Smooth muscle cell (in vitro differentiated cells): Measurements from ENCODE around the gene ZNHIT2. TPM values are rescaled to one million over a fixed set of nuclear protein-coding genes. Genes with fewer than 3 reads are reported as not detected.

Experiments
- DNase-seq: peaks from one replicate; lab custom pipeline; 2025; ENCODE audit not compliant: unreplicated experiment; lab: John Stamatoyannopoulos, UW
- H2AFZ ChIP-seq: fragments of 200-600 bp; sonication (generic); 2 replicates; pipeline ENCODE4 v1.6.0; 2016; ENCODE audit warnings: antibody characterized with exemption, low read depth, mild to moderate bottlenecking
- H3F3A ChIP-seq: fragments of 200-600 bp; sonication (generic); 2 replicates; pipeline ENCODE4 v1.6.0; 2017; ENCODE audit warnings: antibody characterized with exemption, low read depth
- H3K27ac ChIP-seq: fragments of 200-600 bp; sonication (generic); 2 replicates; pipeline ENCODE4 v1.5.1; 2016; ENCODE audit warnings: low read depth, mild to moderate bottlenecking
- H3K27me3 ChIP-seq: fragments of 200-600 bp; sonication (generic); 2 replicates; pipeline ENCODE4 v1.6.1; 2016; ENCODE audit warnings: low read depth, mild to moderate bottlenecking
- H3K36me3 ChIP-seq: fragments of 200-600 bp; sonication (generic); 2 replicates; pipeline ENCODE4 v1.5.1; 2016; ENCODE audit warnings: low read depth
- H3K4me1 ChIP-seq: fragments of 200-600 bp; sonication (generic); 2 replicates; pipeline ENCODE4 v1.5.1; 2016; ENCODE audit warnings: low read depth
- H3K4me2 ChIP-seq: fragments of 200-600 bp; sonication (generic); 2 replicates; pipeline ENCODE4 v1.6.0; 2016; ENCODE audit warnings: mild to moderate bottlenecking
- H3K4me3 ChIP-seq: fragments of 200-600 bp; sonication (generic); 2 replicates; pipeline ENCODE4 v1.5.1; 2016; ENCODE audit warnings: mild to moderate bottlenecking
- H3K79me2 ChIP-seq: fragments of 200-600 bp; sonication (generic); 2 replicates; pipeline ENCODE4 v1.6.0; 2016; ENCODE audit warnings: low read depth, mild to moderate bottlenecking
- H3K9ac ChIP-seq: fragments of 200-600 bp; sonication (generic); 2 replicates; pipeline ENCODE4 v1.6.0; 2016; ENCODE audit warnings: low read depth
- H3K9me3 ChIP-seq: fragments of 200-600 bp; sonication (generic); replicated peaks from 2 replicates; pipeline ENCODE4 v1.5.1; 2016; ENCODE audit warnings: low read depth
- H4K20me1 ChIP-seq: fragments of 200-600 bp; sonication (generic); 2 replicates; pipeline ENCODE4 v1.6.0; 2016; ENCODE audit warnings: low read depth
- CTCF ChIP-seq: fragments of 200-600 bp; sonication (generic); IDR thresholded peaks from 2 replicates; pipeline ENCODE4 v1.5.1; 2017; ENCODE audit warnings: borderline replicate concordance, mild to moderate bottlenecking, antibody characterized with exemption; ENCODE audit not compliant: insufficient read depth, poor library complexity, severe bottlenecking
- WGBS: methylation state at CpG from one replicate; pipeline ENCODE4 v1.1.7; 2016; ENCODE audit warnings: low lambda C conversion rate; 5-methylcytosine and 5-hydroxymethylcytosine counted together
- polyA plus RNA-seq: library from polyadenylated mRNA; unstranded; fragments of >200 nt; fragmentation: Nextera tagmentation; extraction: Ambion mirVana; gene quantifications from 2 replicates; pipeline ENCODE4 v1.2.1, GENCODE V29; 2016
- total RNA-seq: library from RNA; depleted of rRNA; stranded (reverse); fragments of >200 nt; gene quantifications from 2 replicates; pipeline ENCODE4 v1.2.3, GENCODE V29; 2014

ZNHIT2 gene
- total and polyA plus RNA-seq, 2 experiments from 2014 or later = 9.1 to 14.5 TPM

GRCh38 chr11:65156926-65157325 is 39.4 kb upstream of the ZNHIT2 start:
- H3K27ac ChIP-seq = no peak overlapping the region
- H3K79me2 ChIP-seq = no peaks in the 10 kb centered on the region
- 96% methylated on average over 3 of the region's 3 CpGs for WGBS
- no peak overlapping the region for H3K4me2 ChIP-seq
- TF ChIP-seq CTCF = no peak
- H3K4me3 ChIP-seq = no peak overlapping the region
- no peaks in the 10 kb centered on the region for H3K36me3 ChIP-seq
- no peak for DNase-seq
- peaks cover 5% of the 10 kb centered on the region for H3K27me3 ChIP-seq
- H4K20me1 ChIP-seq = no peaks in the 10 kb centered on the region
- no peaks in the 10 kb centered on the region for H3K4me1 ChIP-seq
- H2AFZ ChIP-seq = no peak overlapping the region
- H3F3A ChIP-seq = no peaks in the 10 kb centered on the region
- no peak overlapping the region for H3K9ac ChIP-seq
- H3K9me3 ChIP-seq = no peaks in the 10 kb centered on the region

- no peak overlapping the region for H3K9ac ChIP-seq
- 98% methylated on average over 3 of the region's 3 CpGs for WGBS
- H3K4me2 ChIP-seq = no peak overlapping the region
- no peaks in the 10 kb centered on the region for H3K4me1 ChIP-seq
- TF ChIP-seq CTCF = no peak
- H4K20me1 ChIP-seq = no peaks in the 10 kb centered on the region
- no peaks in the 10 kb centered on the region for H3F3A ChIP-seq
- H3K27ac ChIP-seq = no peak overlapping the region
- no peaks in the 10 kb centered on the region for H3K9me3 ChIP-seq
- no peak overlapping the region for H3K4me3 ChIP-seq
- no peaks in the 10 kb centered on the region for H3K36me3 ChIP-seq
- no peaks in the 10 kb centered on the region for H3K79me2 ChIP-seq
- no peak for DNase-seq
- no peak overlapping the region for H2AFZ ChIP-seq
- H3K27me3 ChIP-seq = peaks cover 5% of the 10 kb centered on the region
Measured at GRCh38 chr11:65156256-65156655, 38.8 kb upstream of the ZNHIT2 start.

GRCh38 chr11:65152122-65152521 is 34.6 kb upstream of the ZNHIT2 start:
- TF ChIP-seq CTCF = no peak

DNA sequence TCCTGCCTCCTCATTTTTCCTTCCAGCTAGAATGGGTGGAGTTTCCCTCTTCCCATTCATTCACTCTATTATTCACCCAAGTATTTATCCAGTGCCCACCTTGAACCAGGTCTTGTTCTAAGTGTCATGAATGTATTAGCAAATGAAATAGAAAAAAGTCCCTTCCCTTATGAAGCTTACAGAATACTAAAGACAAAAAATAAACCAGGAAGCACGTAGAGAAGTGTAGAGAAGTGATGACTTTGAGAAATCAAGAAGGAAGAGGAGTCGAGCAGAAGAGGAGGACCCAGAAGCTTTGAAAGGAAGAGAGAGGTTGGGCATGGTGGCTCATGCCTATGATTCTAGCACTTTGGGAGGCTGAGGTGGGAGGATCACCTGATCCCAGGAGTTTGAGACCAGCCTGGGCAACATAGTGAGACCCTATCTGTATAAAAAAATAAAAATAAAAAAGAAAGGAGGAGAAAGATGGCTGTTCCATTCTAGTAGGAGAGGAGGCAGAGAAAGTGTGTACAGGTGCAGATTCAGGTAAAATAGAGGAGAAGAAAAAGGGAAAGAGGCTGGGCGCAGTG is 33.9 kb upstream of the ZNHIT2 start:
- Histone ChIP-seq H4K20me1 (no peaks in the 10 kb centered on the region), H3K9ac (no peak overlapping the region), H3K4me3 (no peak overlapping the region), H3K79me2 (no peaks in the 10 kb centered on the region), H3K4me1 (no peaks in the 10 kb centered on the region), H3K4me2 (no peak overlapping the region), H2AFZ (no peak overlapping the region), H3F3A (no peaks in the 10 kb centered on the region), H3K36me3 (no peaks in the 10 kb centered on the region), H3K9me3 (no peaks in the 10 kb centered on the region), H3K27me3 (peaks cover 5% of the 10 kb centered on the region), H3K27ac (no peak overlapping the region)
- no peak for TF ChIP-seq CTCF
- WGBS = 92% methylated on average over 3 of the region's 3 CpGs
- no peak for DNase-seq

More at GRCh38 chr11:65152122-65152521, 34.6 kb upstream of the ZNHIT2 start:
- H4K20me1 ChIP-seq = no peaks in the 10 kb centered on the region
- no peaks in the 10 kb centered on the region for H3K4me1 ChIP-seq
- H2AFZ ChIP-seq = no peak overlapping the region
- no peaks in the 10 kb centered on the region for H3K36me3 ChIP-seq
- H3K27me3 ChIP-seq = peaks cover 5% of the 10 kb centered on the region
- H3K79me2 ChIP-seq = no peaks in the 10 kb centered on the region
- H3K4me2 ChIP-seq = no peak overlapping the region
- WGBS = 86% methylated on average over 2 of the region's 2 CpGs
- H3K4me3 ChIP-seq = no peak overlapping the region
- no peak for DNase-seq
- no peak overlapping the region for H3K9ac ChIP-seq
- no peak overlapping the region for H3K27ac ChIP-seq
- H3F3A ChIP-seq = no peaks in the 10 kb centered on the region
- no peaks in the 10 kb centered on the region for H3K9me3 ChIP-seq
